ENCODE data around the gene ATAD2B.

The ATAD2B gene

DNA sequence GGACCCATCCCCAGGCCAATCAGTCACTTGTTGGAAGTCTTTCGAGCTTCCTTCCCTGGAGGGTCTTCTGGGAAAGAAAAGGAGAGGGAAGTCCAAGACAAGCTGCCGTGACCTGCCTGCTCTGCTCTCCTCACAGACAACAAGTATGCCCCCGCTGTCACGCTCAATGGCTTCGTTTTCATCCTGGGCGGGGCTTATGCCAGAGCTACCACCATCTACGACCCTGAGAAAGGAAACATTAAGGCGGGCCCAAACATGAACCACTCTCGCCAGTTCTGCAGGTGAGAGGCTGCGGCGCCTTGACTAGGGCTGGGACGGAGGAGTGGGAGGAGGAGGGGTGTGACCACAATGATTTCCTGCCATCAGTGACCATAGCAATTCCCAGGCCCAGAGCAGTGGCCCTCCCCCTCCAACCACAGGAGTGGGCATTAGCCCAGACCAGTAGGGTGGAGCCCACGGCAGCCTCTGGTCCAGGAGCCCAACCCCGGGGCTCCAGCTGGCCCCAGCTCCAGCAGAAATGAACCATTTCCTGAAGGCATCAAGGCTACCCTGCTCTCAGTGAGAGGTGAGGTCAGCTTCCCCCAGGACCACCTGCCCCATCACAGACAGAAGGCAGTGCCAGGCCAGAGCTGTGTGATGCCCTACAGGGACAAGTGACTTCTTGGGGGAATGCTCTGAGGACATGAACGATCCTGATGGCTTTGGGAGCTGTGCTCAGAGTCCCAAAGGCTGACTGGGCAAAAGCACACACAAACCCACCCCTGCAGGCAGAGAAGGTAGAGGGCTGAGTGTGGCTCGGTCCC, 223.1 kb downstream of the ATAD2B start:
- DNase-seq (ENCODE audit: low spot score) (no peak), FAIRE-seq (no peak)

- FAIRE-seq (no peak), DNase-seq (ENCODE audit: low spot score) (no peak)
These were observed 223.8 kb downstream of the ATAD2B start for GRCh38 chr2:23703037-23703582.

DNA sequence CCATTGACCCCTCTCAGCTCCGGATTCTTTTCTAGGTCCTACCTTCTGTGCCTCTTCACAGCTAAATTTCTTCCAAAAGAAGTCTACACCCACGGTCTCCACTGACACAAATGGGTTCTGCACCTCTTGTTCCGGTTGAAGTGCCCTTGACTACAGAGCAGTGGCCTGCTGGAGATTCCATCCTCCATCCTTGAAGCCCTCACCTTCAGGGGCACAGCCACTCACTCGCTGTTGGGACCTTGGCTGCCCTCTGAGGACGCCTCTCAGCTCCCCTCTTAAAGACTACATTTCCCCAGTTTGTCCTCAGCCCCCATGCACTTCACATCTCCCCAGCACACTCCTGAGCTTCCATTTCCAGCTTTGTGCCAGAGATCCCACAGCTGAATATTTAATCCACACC, 226.3 kb downstream of the ATAD2B start:
- no peak for FAIRE-seq
- DNase-seq (ENCODE audit: low spot score), result no peak

DNA sequence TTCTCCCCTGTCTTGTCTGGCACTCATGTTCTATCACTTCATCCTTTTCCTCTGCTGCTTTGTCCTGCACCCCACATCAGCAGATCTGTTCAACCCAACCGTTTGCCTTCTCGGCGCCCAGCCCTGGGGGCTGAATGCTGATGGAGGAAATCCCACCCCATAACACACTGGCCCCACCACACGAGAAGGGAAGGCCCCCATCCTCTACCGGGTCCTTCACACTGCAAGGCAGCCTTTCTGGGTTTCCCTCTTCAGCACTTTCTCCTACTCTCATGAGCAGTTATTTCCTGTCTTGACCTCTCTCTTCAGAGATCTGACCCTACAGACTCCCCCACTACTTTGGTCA, 227.4 kb downstream of the ATAD2B start:
- DNase-seq (ENCODE audit: low spot score), result no peak
- FAIRE-seq, result no peak

GRCh38 chr2:23698721-23699579, 228.0 kb downstream of the ATAD2B start:
- no peak for DNase-seq (ENCODE audit: low spot score)
- no peak for FAIRE-seq
